Esophagus muscularis mucosa (tissue), 4 donors: ENCODE data around the gene SEMA6C.
"Not testable (repeated sequence)": the region's sequence is repeated elsewhere in the genome, so short reads cannot be mapped to it uniquely, and the experiment has no call there.

Source experiments
- EP300 ChIP-seq: sonication (generic); formaldehyde crosslinking; IDR thresholded peaks from one replicate; pipeline ENCODE4 v1.6.1; 2017; ENCODE audit warnings: antibody characterized with exemption
- POLR2A ChIP-seq: fragments of 450-650 bp; IDR thresholded peaks from one replicate; pipeline ENCODE4 v1.6.1; 2017; ENCODE audit warnings: antibody characterized with exemption, moderate library complexity, mild to moderate bottlenecking, low read depth
- POLR2AphosphoS5 ChIP-seq, 2 donors: sonication (generic); formaldehyde crosslinking; IDR thresholded peaks; one replicate each; pipeline ENCODE4 v1.6.1; 2017; ENCODE audit warnings: antibody characterized with exemption in 2 of 2
- TF ChIP-seq, protein P1 (sequence below), 3 experiments: fragments of 200-600 bp in 2 of 3; fragments of 450-650 bp in 1 of 3; sonication (generic) in 2 of 3; IDR thresholded peaks; one replicate each; pipeline ENCODE4 v1.5.1; 2017 to 2019; ENCODE audit warnings: antibody characterized with exemption in 3 of 3, mild to moderate bottlenecking in 2 of 3, moderate library complexity in 1 of 3

DNA sequence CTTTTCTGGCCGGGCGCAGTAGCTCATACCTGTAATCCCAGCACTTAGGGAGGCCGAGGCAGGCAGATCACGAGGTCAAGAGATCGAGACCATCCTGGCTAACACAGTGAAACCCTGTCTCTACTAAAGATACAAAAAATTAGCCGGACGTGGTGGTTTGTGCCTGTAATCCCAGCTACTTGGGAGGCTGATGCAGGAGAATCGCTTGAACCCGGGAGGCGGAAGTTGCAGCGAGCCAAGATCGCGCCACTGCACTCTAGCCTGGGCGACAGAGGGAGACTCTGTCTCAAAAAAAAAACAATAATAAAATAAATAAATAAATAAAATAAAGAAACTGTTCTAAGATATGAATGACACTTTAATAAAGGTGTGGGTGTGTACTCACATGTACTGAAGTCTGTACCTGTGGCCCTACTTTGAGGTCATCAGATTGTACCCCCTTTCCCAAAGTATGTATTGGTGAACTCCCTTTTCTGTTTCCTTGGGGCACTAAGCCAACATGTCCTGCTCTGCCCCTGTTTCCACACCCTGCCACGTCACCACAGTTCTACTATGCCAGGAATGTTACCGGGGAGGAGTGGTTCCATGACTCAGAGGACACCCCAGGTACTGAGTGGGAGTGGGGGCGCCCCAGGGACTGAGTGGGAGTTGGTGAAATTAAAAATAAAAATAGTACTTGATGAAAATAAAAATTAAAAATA is 48.6 kb upstream of the SEMA6C start:
- TF ChIP-seq, protein P1, sequence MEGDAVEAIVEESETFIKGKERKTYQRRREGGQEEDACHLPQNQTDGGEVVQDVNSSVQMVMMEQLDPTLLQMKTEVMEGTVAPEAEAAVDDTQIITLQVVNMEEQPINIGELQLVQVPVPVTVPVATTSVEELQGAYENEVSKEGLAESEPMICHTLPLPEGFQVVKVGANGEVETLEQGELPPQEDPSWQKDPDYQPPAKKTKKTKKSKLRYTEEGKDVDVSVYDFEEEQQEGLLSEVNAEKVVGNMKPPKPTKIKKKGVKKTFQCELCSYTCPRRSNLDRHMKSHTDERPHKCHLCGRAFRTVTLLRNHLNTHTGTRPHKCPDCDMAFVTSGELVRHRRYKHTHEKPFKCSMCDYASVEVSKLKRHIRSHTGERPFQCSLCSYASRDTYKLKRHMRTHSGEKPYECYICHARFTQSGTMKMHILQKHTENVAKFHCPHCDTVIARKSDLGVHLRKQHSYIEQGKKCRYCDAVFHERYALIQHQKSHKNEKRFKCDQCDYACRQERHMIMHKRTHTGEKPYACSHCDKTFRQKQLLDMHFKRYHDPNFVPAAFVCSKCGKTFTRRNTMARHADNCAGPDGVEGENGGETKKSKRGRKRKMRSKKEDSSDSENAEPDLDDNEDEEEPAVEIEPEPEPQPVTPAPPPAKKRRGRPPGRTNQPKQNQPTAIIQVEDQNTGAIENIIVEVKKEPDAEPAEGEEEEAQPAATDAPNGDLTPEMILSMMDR (IDR thresholded peaks at IDR 0.05) = not testable (repeated sequence)
- TF ChIP-seq POLR2A, EP300: not testable (repeated sequence)
- peak; percentile 42 to 63 for TF ChIP-seq POLR2AphosphoS5 (IDR thresholded peaks at IDR 0.05)
